Esophagus squamous epithelium (tissue), 4 donors: ENCODE results near the gene OR6K2.

Source experiments
- POLR2A ChIP-seq, 4 donors: fragments of 450-650 bp; IDR thresholded peaks; one replicate each; pipeline ENCODE4 v1.6.1; 2017; ENCODE audit warnings: antibody characterized with exemption in 4 of 4, mild to moderate bottlenecking in 4 of 4, moderate library complexity in 3 of 4
- TF ChIP-seq, protein P1 (sequence below), 6 experiments: fragments of 450-650 bp in 4 of 6; fragments of 200-600 bp in 2 of 6; sonication (generic) in 2 of 6; IDR thresholded peaks; one replicate each; pipeline ENCODE4 v1.5.1; 2016 to 2019; ENCODE audit warnings: antibody characterized with exemption in 6 of 6, mild to moderate bottlenecking in 4 of 6, moderate library complexity in 4 of 6

DNA sequence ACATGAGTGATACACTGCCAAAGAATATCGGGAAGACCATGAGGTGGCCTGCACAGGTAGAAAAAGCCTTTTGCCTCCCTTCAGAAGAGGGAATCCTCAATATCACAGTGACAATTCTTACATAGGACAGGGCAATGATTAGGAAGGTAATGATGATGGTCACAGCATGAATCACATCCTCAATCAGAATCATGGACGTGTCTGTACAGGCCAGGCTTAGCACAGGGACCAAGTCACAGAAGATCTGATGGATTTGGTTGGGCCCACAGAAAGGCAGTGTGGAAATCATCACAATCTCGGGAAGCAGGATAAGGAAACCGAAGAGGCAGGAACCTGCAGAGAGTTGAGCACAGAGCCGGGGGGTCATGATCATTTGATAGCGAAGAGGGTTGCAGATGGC lies 16.9 kb upstream of the OR6K2 start:
- TF ChIP-seq, protein P1, sequence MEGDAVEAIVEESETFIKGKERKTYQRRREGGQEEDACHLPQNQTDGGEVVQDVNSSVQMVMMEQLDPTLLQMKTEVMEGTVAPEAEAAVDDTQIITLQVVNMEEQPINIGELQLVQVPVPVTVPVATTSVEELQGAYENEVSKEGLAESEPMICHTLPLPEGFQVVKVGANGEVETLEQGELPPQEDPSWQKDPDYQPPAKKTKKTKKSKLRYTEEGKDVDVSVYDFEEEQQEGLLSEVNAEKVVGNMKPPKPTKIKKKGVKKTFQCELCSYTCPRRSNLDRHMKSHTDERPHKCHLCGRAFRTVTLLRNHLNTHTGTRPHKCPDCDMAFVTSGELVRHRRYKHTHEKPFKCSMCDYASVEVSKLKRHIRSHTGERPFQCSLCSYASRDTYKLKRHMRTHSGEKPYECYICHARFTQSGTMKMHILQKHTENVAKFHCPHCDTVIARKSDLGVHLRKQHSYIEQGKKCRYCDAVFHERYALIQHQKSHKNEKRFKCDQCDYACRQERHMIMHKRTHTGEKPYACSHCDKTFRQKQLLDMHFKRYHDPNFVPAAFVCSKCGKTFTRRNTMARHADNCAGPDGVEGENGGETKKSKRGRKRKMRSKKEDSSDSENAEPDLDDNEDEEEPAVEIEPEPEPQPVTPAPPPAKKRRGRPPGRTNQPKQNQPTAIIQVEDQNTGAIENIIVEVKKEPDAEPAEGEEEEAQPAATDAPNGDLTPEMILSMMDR (IDR thresholded peaks at IDR 0.05), result no peak
- TF ChIP-seq POLR2A (IDR thresholded peaks at IDR 0.05), result no peak
